GM18873 (cell line): Measurements from ENCODE around the gene SRSF9.
A peak's percentile ranks its signal among the peaks of the same experiment; 100 is the strongest.

Source experiments
- ATAC-seq: cut with Tn5 transposase; IDR thresholded peaks from one replicate; pipeline ENCODE4 v1.9.1; 2021; ENCODE audit warnings: mild to moderate bottlenecking, moderate library complexity, moderate number of reproducible peaks; ENCODE audit not compliant: unreplicated experiment, low FRiP score

SRSF9 gene

GRCh38 chr12:120485961-120486881 is 16.7 kb upstream of the SRSF9 start:
- ATAC-seq = no peak

GRCh38 chr12:120483621-120484020 is 14.1 kb upstream of the SRSF9 start:
- no peak for ATAC-seq

- no peak for ATAC-seq
Observed at GRCh38 chr12:120481022-120481767, 11.6 kb upstream of the SRSF9 start.

GRCh38 chr12:120480211-120480610 is 10.7 kb upstream of the SRSF9 start:
- ATAC-seq = no peak

GRCh38 chr12:120479458-120479857 is 9.9 kb upstream of the SRSF9 start:
- no peak for ATAC-seq

- no peak for ATAC-seq
Observed at GRCh38 chr12:120475643-120476042, 6.1 kb upstream of the SRSF9 start.

GRCh38 chr12:120474616-120474960 is 5.0 kb upstream of the SRSF9 start:
- ATAC-seq = no peak

GRCh38 chr12:120473807-120474615 is 4.5 kb upstream of the SRSF9 start:
- ATAC-seq = no peak

- no peak for ATAC-seq
Observed at GRCh38 chr12:120472521-120472920, 3.0 kb upstream of the SRSF9 start.

GRCh38 chr12:120470150-120470784 is 719 bp upstream of the SRSF9 start:
- ATAC-seq = peak; percentile 2

- no peak for ATAC-seq
Observed at GRCh38 chr12:120468821-120469449, 613 bp downstream of the SRSF9 start.

GRCh38 chr12:120468325-120468820 is 1.2 kb downstream of the SRSF9 start:
- no peak for ATAC-seq

- ATAC-seq = no peak
Observed at GRCh38 chr12:120467439-120467838, 2.1 kb downstream of the SRSF9 start.

GRCh38 chr12:120466560-120467315 is 2.8 kb downstream of the SRSF9 start:
- ATAC-seq = no peak

GRCh38 chr12:120465756-120466155 is 3.8 kb downstream of the SRSF9 start:
- ATAC-seq = no peak

- no peak for ATAC-seq
Observed at GRCh38 chr12:120463712-120464111, 5.8 kb downstream of the SRSF9 start.

GRCh38 chr12:120462099-120462640 is 7.4 kb downstream of the SRSF9 start:
- ATAC-seq = no peak

GRCh38 chr12:120460157-120460556 is 9.4 kb downstream of the SRSF9 start:
- no peak for ATAC-seq

GRCh38 chr12:120457133-120457532 is 12.4 kb downstream of the SRSF9 start:
- no peak for ATAC-seq
